Cardiac muscle cell (in vitro differentiated cells and primary cell): ENCODE data around the gene ARL14EP. TPM values are rescaled to one million over a fixed set of nuclear protein-coding genes. Genes with fewer than 3 reads are reported as not detected.

ENCODE experiments used
- DNase-seq, 2 donors: peaks; one replicate each; pipeline versions ENCODE4 v3.0.0 to v3.0.0-alpha.2; 2010 to 2017; ENCODE audit warnings: low read depth in 1 of 2, low spot score in 1 of 2
- H3K27ac ChIP-seq: fragments of 200-600 bp; sonication (generic); 2 replicates; pipeline ENCODE4 v1.5.1; 2016
- H3K27me3 ChIP-seq: fragments of 200-600 bp; sonication (generic); 2 replicates; pipeline ENCODE4 v1.6.0; 2016; ENCODE audit warnings: control low read depth
- H3K36me3 ChIP-seq: fragments of 200-600 bp; sonication (generic); 2 replicates; pipeline ENCODE4 v1.5.1; 2016; ENCODE audit warnings: control low read depth
- H3K4me1 ChIP-seq: fragments of 200-600 bp; sonication (generic); 2 replicates; pipeline ENCODE4 v1.8.1; 2017; ENCODE audit warnings: low read depth, mild to moderate bottlenecking, mixed run types
- H3K4me3 ChIP-seq: fragments of 200-600 bp; sonication (generic); 2 replicates; pipeline ENCODE4 v1.5.1; 2016; ENCODE audit warnings: mild to moderate bottlenecking
- H3K9me3 ChIP-seq: fragments of 200-600 bp; sonication (generic); 2 replicates; pipeline ENCODE4 v1.5.1; 2017; ENCODE audit warnings: low read depth, mild to moderate bottlenecking, control low read depth
- polyA plus RNA-seq: library from polyadenylated mRNA; unstranded; fragments of >200 nt; fragmentation: Nextera tagmentation; extraction: Ambion mirVana; gene quantifications from 2 replicates; pipeline ENCODE4 v1.2.1, GENCODE V29; 2016
- total RNA-seq: library from RNA; depleted of rRNA; stranded (reverse); fragments of >200 nt; gene quantifications from 2 replicates; pipeline ENCODE4 v1.2.3, GENCODE V29; 2016
- TF ChIP-seq, protein P1 (sequence below): IDR thresholded peaks from 2 replicates; pipeline ENCODE4 v1.5.1; 2012; ENCODE audit warnings: low read depth, mild to moderate bottlenecking, low read length

ARL14EP gene
- total and polyA plus RNA-seq, 2 experiments from 2014 or later: 25.6 to 34.0 TPM

DNA sequence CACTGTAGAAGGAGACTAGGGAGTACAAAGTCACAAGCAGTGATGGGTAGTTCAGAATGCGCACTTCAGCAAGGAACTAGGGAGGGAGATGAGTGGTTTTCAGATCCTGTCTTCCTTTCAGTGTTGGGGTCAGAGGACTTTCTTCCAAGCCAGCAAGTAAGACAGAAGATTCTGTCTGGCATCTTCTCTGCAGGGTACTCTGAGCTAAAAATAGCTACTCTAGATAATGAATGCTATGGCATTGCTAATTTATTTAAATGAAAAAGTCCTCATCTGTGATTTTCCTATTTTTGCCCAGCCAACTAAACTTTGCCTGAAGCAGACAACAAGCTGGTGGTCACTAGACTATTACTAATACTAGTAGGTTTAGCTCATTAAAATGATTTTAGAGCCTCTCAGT, 18.3 kb upstream of the ARL14EP start:
- Histone ChIP-seq H3K27ac (no peak overlapping the region), H3K4me3 (no peak overlapping the region), H3K9me3 (no peaks in the 10 kb centered on the region), H3K36me3 (no peaks in the 10 kb centered on the region), H3K27me3 (no peaks in the 10 kb centered on the region), H3K4me1 (peaks cover 5% of the 10 kb centered on the region)
- TF ChIP-seq, protein P1, sequence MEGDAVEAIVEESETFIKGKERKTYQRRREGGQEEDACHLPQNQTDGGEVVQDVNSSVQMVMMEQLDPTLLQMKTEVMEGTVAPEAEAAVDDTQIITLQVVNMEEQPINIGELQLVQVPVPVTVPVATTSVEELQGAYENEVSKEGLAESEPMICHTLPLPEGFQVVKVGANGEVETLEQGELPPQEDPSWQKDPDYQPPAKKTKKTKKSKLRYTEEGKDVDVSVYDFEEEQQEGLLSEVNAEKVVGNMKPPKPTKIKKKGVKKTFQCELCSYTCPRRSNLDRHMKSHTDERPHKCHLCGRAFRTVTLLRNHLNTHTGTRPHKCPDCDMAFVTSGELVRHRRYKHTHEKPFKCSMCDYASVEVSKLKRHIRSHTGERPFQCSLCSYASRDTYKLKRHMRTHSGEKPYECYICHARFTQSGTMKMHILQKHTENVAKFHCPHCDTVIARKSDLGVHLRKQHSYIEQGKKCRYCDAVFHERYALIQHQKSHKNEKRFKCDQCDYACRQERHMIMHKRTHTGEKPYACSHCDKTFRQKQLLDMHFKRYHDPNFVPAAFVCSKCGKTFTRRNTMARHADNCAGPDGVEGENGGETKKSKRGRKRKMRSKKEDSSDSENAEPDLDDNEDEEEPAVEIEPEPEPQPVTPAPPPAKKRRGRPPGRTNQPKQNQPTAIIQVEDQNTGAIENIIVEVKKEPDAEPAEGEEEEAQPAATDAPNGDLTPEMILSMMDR: no peak
- no peak for DNase-seq

DNA sequence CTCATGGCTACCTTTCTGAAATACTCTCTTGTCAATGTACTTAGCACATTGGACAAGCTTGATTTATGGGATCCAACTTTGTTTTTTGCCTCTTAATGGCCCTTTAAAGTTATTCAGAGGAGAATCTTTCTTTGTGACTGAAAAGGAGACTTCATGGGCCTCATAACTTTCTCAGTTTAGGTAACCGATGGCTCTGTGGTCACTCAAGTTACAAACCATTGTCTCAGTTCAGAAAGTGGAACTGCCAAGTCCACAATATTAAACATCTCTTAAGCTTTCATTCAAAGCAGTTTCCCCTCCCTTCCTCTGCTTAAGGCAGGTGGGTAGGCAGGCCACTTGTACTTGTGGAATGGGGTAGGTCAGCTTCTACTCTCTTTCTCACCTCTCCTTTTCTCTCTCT, 12.3 kb upstream of the ARL14EP start:
- Histone ChIP-seq H3K27ac (no peak overlapping the region), H3K4me3 (no peak overlapping the region), H3K27me3 (no peaks in the 10 kb centered on the region), H3K36me3 (no peaks in the 10 kb centered on the region), H3K9me3 (no peaks in the 10 kb centered on the region), H3K4me1 (no peaks in the 10 kb centered on the region)
- no peak for DNase-seq
- TF ChIP-seq, protein P1: no peak

DNA sequence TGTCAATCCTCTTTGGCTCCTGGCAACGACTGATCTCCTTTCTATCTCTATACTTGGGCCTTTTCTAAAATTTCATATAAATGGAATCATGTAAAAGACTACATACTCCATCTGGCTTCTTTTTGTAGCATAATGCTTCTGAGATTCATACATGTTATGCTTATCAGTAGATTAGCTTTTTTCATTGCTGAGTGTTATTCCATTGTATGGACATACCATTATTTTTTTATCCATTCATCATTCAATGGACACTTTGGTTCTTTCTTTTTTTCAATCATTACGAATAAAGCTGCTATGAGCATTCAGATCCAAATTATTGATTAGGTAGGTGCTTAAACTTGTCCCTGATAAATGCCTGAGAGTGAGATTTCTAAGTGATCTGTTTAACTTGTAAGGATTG, 11.7 kb upstream of the ARL14EP start:
- DNase-seq: no peak
- no peaks in the 10 kb centered on the region for H3K36me3 ChIP-seq
- no peak overlapping the region for H3K4me3 ChIP-seq
- no peaks in the 10 kb centered on the region for H3K4me1 ChIP-seq
- H3K27me3 ChIP-seq: no peaks in the 10 kb centered on the region
- H3K27ac ChIP-seq: no peak overlapping the region
- TF ChIP-seq, protein P1: no peak
- H3K9me3 ChIP-seq: no peaks in the 10 kb centered on the region

DNA sequence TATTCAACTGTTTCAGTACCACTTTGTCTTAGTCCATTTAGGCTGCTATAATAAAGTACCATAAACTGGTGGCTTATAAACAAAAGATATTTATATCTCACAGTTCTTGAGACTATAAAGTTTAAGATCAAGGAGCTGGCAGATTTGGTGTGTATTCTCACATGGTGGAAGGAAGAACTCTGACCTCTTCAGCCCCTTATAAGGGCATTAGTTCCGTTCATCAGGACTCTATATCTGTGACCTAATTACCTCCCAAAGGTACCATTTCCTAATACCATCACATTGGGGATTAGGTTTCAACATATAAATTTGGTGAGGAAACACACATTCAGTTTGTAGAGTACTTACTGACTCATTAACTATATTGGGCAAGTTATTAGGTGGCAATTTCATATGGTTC, 10.7 kb upstream of the ARL14EP start:
- Histone ChIP-seq H3K9me3 (no peaks in the 10 kb centered on the region), H3K27me3 (no peaks in the 10 kb centered on the region), H3K4me1 (no peaks in the 10 kb centered on the region), H3K4me3 (no peak overlapping the region), H3K36me3 (no peaks in the 10 kb centered on the region), H3K27ac (no peak overlapping the region)
- no peak for DNase-seq
- TF ChIP-seq, protein P1: no peak

DNA sequence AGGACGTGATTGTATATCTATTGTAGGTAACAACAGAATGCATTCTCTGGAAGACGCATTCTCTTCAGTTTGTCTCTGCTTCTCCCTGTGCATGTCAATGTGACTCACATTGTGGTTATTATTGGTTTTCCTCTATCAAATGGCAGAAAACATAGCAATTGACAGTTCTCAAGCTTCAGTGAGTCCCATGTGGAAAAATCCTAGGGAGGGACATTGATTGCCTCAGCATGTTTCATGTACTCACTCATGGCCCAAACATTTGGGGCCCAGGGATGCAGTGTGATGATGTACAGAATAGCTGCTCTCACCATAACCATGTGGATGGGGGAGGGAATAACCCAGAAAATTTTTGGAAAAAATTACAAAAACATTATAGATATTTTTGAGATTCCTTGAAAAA, 9.3 kb upstream of the ARL14EP start:
- Histone ChIP-seq H3K9me3 (no peaks in the 10 kb centered on the region), H3K4me3 (no peak overlapping the region), H3K27me3 (no peaks in the 10 kb centered on the region), H3K4me1 (no peaks in the 10 kb centered on the region), H3K27ac (no peak overlapping the region), H3K36me3 (no peaks in the 10 kb centered on the region)
- no peak for DNase-seq
- TF ChIP-seq, protein P1: no peak

DNA sequence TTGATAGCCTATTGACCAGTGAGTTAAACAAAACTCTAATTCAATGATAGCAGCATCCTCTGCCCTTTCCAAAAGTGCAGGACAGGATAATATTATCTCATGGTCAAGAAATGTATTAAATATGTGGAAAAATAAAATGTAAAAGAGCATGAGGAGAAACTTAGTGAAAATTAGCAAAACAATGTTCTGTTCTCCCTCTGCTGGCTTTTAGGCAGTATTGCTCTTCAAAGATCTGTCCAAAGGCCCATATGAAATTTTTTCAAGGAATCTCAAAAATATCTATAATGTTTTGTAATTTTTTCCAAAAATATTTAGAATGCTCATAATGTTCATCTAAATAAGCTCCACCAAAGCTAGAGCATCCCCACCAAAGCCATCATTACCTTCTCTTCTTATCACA, 8.3 kb upstream of the ARL14EP start:
- no peaks in the 10 kb centered on the region for H3K9me3 ChIP-seq
- no peak overlapping the region for H3K4me3 ChIP-seq
- TF ChIP-seq, protein P1: peak; percentile 53

More for the DNA sequence above, 8.3 kb upstream of the ARL14EP start:
- Histone ChIP-seq H3K27me3 (no peaks in the 10 kb centered on the region), H3K36me3 (no peaks in the 10 kb centered on the region), H3K27ac (no peak overlapping the region), H3K4me1 (no peaks in the 10 kb centered on the region)
- peak in 1 of 2 donors; percentile 15 for DNase-seq
